GM12873 (cell line): ENCODE measurements around the gene CD46.

ENCODE experiments used
- TF ChIP-seq, protein P1 (sequence below): IDR thresholded peaks from 2 replicates; pipeline ENCODE4 v1.5.1; 2012; ENCODE audit warnings: low read depth, mild to moderate bottlenecking, moderate library complexity, low read length, control low read depth; ENCODE audit not compliant: insufficient read depth; ENCODE audit errors: missing control alignments

CD46 gene

DNA sequence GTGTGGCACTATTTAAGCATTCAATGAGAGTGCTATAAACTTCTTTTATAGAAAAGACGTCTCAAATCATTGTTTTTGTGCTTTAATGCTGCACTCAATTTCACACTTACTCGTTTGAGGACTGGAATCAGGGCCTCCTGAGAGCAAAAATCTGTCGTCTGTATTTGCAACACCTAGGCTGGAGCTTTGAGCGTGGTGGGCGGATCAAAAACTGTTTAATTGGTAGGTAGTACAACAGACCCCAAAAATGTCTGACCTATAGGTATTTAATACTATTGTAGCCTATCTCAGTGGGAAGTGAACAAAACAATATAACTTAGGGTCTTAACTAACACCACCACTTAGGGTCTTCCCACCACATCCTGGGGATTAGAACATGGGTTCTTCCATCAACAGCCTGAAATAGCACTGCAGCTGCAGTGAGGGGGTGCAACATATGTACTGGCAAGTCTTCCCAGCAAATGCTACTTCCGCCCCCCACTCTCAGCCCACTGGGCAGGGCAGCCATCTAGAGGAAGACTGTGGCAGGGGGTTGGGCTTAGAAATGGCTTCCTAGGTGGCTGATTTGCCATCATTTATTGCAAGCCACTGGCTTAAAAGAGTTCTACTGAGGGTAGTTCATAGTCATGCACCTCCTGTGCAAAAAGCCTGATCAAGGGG lies 48.3 kb downstream of the CD46 start:
- TF ChIP-seq, protein P1, sequence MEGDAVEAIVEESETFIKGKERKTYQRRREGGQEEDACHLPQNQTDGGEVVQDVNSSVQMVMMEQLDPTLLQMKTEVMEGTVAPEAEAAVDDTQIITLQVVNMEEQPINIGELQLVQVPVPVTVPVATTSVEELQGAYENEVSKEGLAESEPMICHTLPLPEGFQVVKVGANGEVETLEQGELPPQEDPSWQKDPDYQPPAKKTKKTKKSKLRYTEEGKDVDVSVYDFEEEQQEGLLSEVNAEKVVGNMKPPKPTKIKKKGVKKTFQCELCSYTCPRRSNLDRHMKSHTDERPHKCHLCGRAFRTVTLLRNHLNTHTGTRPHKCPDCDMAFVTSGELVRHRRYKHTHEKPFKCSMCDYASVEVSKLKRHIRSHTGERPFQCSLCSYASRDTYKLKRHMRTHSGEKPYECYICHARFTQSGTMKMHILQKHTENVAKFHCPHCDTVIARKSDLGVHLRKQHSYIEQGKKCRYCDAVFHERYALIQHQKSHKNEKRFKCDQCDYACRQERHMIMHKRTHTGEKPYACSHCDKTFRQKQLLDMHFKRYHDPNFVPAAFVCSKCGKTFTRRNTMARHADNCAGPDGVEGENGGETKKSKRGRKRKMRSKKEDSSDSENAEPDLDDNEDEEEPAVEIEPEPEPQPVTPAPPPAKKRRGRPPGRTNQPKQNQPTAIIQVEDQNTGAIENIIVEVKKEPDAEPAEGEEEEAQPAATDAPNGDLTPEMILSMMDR = no peak

DNA sequence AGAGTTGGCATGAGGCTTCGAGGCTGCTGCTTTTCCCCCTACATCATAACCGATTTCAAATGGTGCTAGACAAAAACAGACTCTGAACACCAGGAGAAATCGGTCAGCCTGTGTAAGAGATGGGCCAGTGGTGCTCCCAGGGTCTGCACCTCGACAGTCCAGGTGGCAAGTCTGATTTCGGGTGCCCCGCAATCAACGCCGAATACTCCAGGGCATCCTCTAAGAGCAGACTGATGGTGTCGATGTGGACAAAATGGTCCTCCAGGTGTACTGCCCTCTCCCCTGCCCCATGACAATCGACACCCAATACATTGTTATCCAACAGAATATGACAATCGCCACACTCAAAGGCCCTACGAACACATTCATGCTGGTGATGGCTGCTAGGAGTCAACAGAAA lies 50.0 kb downstream of the CD46 start:
- TF ChIP-seq, protein P1 = no peak

DNA sequence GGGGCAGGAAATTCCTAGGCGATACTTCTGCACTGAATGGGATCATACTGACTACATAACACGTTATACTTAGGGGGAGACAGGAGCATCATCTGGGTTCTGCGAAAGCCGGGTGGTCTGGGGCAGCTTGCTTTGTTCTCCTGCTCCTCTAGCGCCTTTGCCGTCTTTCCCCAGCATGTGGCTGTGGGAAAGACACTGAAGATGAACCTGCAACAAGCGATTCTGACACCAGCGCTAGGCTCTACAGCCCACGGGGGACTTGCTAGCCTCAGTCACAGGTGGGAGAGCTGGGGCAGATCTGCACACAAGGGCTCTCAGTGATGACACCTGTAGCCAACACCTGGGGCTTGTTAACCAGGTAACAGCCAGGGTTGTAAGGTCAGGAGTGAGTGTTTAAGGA lies 51.8 kb downstream of the CD46 start:
- TF ChIP-seq, protein P1 = no peak

DNA sequence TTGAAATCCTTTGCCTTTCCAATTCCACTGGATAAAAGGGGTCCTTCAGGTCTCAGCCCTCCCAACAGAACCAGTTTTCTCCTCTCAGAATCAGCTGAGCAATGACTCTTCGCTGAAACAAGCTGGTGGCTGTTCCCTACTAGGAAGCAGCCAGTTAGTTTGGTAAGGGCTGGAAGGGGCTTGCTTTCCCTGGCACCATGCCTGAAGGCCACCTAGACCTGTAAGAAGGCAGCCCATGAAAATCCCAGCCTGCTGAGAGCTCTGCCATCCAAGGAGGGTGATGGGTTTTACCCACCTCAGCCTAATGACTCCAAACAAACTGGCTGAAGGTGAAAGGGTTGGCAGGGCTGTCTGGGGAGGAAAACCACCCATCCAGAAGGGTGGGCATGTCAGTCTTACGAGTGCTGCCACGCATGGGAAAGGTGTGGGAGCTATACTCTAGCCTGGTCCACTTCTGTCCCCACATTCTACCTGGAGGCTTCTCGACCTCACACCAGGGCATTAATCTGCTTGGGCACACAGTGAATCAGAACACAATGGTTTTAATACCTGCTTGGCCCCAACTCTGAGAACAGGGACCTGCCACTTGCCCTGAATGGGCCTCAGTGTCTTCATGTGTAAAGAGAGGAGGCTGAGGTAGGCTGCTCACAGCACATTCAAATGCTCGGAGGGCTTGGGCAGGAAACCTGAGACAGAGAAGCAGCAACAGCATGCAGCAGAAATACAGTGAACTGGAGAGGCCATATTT lies 53.0 kb downstream of the CD46 start:
- TF ChIP-seq, protein P1 = no peak

DNA sequence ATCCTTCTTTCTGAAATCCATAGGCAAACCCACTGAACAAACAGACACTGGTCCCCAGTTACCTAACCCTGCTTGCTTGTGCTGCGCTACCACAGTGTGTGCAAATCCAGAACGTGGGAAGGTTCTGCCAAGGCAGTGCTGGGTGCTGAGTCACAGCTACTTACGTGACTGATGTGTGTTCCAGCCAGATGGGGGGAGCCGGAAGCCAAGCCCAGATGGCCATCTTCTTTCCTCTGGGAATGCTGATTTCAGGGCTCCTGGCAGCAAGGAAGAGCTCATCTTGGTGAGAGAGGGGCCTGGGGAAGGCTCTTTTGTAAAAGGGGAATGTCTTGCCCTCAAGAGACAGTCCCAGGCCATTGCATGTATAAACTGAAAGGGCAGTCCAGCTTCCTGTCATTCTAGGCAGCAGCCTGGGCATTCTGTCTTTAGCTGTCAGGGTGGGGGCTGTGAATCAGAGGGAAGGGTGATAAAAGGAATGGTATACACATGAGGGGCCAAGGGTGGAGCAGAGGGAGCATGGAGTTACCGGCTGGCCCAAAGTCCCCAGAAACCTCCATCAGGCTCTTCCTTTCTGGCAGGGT lies 54.1 kb downstream of the CD46 start:
- TF ChIP-seq, protein P1 = no peak

- TF ChIP-seq, protein P1 = no peak
These were observed 54.9 kb downstream of the CD46 start for GRCh38 chr1:207806531-207807325.

- TF ChIP-seq, protein P1 = no peak
These were observed 55.5 kb downstream of the CD46 start for GRCh38 chr1:207807326-207807689.
